ENCODE results near the gene KLHL24. TPM values are rescaled to one million over a fixed set of nuclear protein-coding genes. Genes with fewer than 3 reads are reported as not detected.
"Not testable (repeated sequence)": the region's sequence is repeated elsewhere in the genome, so short reads cannot be mapped to it uniquely, and the experiment has no call there.

KLHL24 gene
- total and polyA plus RNA-seq, 2 donors, result 16.2 to 111 TPM

- H3K4me1 ChIP-seq (ENCODE audit: insufficient read depth), result no peaks in the 10 kb centered on the region
- H3K36me3 ChIP-seq (ENCODE audit: insufficient read depth), result no peaks in the 10 kb centered on the region
- H3K4me3 ChIP-seq (ENCODE audit: low read depth, low read length), result no peak overlapping the region
- no peak for DNase-seq (ENCODE audit: extremely low spot score)
- WGBS, result 94% methylated on average over 10 of the region's 10 CpGs
- H3K27ac ChIP-seq (ENCODE audit: low read depth), result no peak overlapping the region
Measured at GRCh38 chr3:183692436-183692835, 57.0 kb downstream of the KLHL24 start.

- H3K27ac ChIP-seq (ENCODE audit: low read depth), result no peak overlapping the region
- no peak for DNase-seq (ENCODE audit: extremely low spot score)
- whole genome bisulfite sequencing, result 91% methylated on average over 7 of the region's 7 CpGs
- H3K4me1 ChIP-seq (ENCODE audit: insufficient read depth), result no peaks in the 10 kb centered on the region
- H3K36me3 ChIP-seq (ENCODE audit: insufficient read depth), result no peaks in the 10 kb centered on the region
- H3K4me3 ChIP-seq (ENCODE audit: low read depth, low read length), result no peak overlapping the region
Measured at GRCh38 chr3:183695569-183696364, 60.3 kb downstream of the KLHL24 start.

GRCh38 chr3:183697123-183697609 lies 61.7 kb downstream of the KLHL24 start:
- WGBS, result 40% methylated on average over 4 of the region's 4 CpGs
- Histone ChIP-seq H3K4me1 (ENCODE audit: insufficient read depth) (no peaks in the 10 kb centered on the region), H3K36me3 (ENCODE audit: insufficient read depth) (no peaks in the 10 kb centered on the region), H3K27ac (ENCODE audit: low read depth) (no peak overlapping the region), H3K4me3 (ENCODE audit: low read depth, low read length) (peak overlapping the region; percentile 100)
- no peak for DNase-seq (ENCODE audit: extremely low spot score)

GRCh38 chr3:183697610-183698317 lies 62.3 kb downstream of the KLHL24 start, which contains the start of gene YEATS2:
TSS of gene YEATS2 (plus strand) at chr3:183697797. CDS start at chr3:183715163, 17,366 bp downstream.
- Histone ChIP-seq H3K36me3 (ENCODE audit: insufficient read depth) (no peaks in the 10 kb centered on the region), H3K27ac (ENCODE audit: low read depth) (peak within 1 kb of the TSS; percentile 92), H3K4me3 (ENCODE audit: low read depth, low read length) (peak within 1 kb of the TSS; percentile 100), H3K4me1 (ENCODE audit: insufficient read depth) (no peaks in the 10 kb centered on the region)
- DNase-seq (ENCODE audit: extremely low spot score), result no peak
- under 1% methylated on average over 81 of the region's 89 CpGs for WGBS

GRCh38 chr3:183698318-183698751 lies 62.9 kb downstream of the KLHL24 start:
- no peaks in the 10 kb centered on the region for H3K4me1 ChIP-seq (ENCODE audit: insufficient read depth)
- no peak for DNase-seq (ENCODE audit: extremely low spot score)
- H3K27ac ChIP-seq (ENCODE audit: low read depth), result peak overlapping the region; percentile 92
- no peaks in the 10 kb centered on the region for H3K36me3 ChIP-seq (ENCODE audit: insufficient read depth)
- H3K4me3 ChIP-seq (ENCODE audit: low read depth, low read length), result peak overlapping the region; percentile 100
- WGBS, result under 1% methylated on average over 13 of the region's 13 CpGs

- 3% methylated on average over 9 of the region's 9 CpGs for WGBS
- Histone ChIP-seq H3K4me1 (ENCODE audit: insufficient read depth) (no peaks in the 10 kb centered on the region), H3K36me3 (ENCODE audit: insufficient read depth) (no peaks in the 10 kb centered on the region), H3K27ac (ENCODE audit: low read depth) (peak overlapping the region; percentile 16), H3K4me3 (ENCODE audit: low read depth, low read length) (peak overlapping the region; percentile 100)
- no peak for DNase-seq (ENCODE audit: extremely low spot score)
Measured at GRCh38 chr3:183698756-183699155, 63.3 kb downstream of the KLHL24 start.

GRCh38 chr3:183699238-183699947 lies 64.0 kb downstream of the KLHL24 start:
- Histone ChIP-seq H3K36me3 (ENCODE audit: insufficient read depth) (no peaks in the 10 kb centered on the region), H3K4me3 (ENCODE audit: low read depth, low read length) (peak overlapping the region; percentile 100), H3K27ac (ENCODE audit: low read depth) (peak overlapping the region; percentile 16), H3K4me1 (ENCODE audit: insufficient read depth) (no peaks in the 10 kb centered on the region)
- DNase-seq (ENCODE audit: extremely low spot score), result no peak
- whole genome bisulfite sequencing, result 58% methylated on average over 13 of the region's 13 CpGs

- no peak for DNase-seq (ENCODE audit: extremely low spot score)
- WGBS, result 91% methylated on average over 5 of the region's 5 CpGs
- H3K27ac ChIP-seq (ENCODE audit: low read depth), result no peak overlapping the region
- no peaks in the 10 kb centered on the region for H3K4me1 ChIP-seq (ENCODE audit: insufficient read depth)
- H3K36me3 ChIP-seq (ENCODE audit: insufficient read depth), result no peaks in the 10 kb centered on the region
- H3K4me3 ChIP-seq (ENCODE audit: low read depth, low read length), result no peak overlapping the region
Measured at GRCh38 chr3:183701744-183702143, 66.3 kb downstream of the KLHL24 start.

- H3K36me3 ChIP-seq (ENCODE audit: insufficient read depth); H3K4me3 ChIP-seq (ENCODE audit: low read depth, low read length); H3K27ac ChIP-seq (ENCODE audit: low read depth); DNase-seq (ENCODE audit: extremely low spot score); H3K4me1 ChIP-seq (ENCODE audit: insufficient read depth): not testable (repeated sequence)
- 87% methylated on average over 6 of the region's 6 CpGs for WGBS
Measured at GRCh38 chr3:183703892-183704291, 68.5 kb downstream of the KLHL24 start.

GRCh38 chr3:183710231-183710630 lies 74.8 kb downstream of the KLHL24 start:
- Histone ChIP-seq H3K4me1 (ENCODE audit: insufficient read depth) (no peaks in the 10 kb centered on the region), H3K4me3 (ENCODE audit: low read depth, low read length) (no peak overlapping the region), H3K36me3 (ENCODE audit: insufficient read depth) (no peaks in the 10 kb centered on the region), H3K27ac (ENCODE audit: low read depth) (no peak overlapping the region)
- DNase-seq (ENCODE audit: extremely low spot score), result no peak

GRCh38 chr3:183711516-183711915 lies 76.1 kb downstream of the KLHL24 start:
- no peak for DNase-seq (ENCODE audit: extremely low spot score)
- H3K27ac ChIP-seq (ENCODE audit: low read depth), result no peak overlapping the region
- H3K4me3 ChIP-seq (ENCODE audit: low read depth, low read length), result no peak overlapping the region
- no peaks in the 10 kb centered on the region for H3K4me1 ChIP-seq (ENCODE audit: insufficient read depth)
- H3K36me3 ChIP-seq (ENCODE audit: insufficient read depth), result no peaks in the 10 kb centered on the region
- WGBS, result 94% methylated on average over 3 of the region's 3 CpGs

- no peak for DNase-seq (ENCODE audit: extremely low spot score)
- no peak overlapping the region for H3K27ac ChIP-seq (ENCODE audit: low read depth)
- H3K4me1 ChIP-seq (ENCODE audit: insufficient read depth), result no peaks in the 10 kb centered on the region
- no peak overlapping the region for H3K4me3 ChIP-seq (ENCODE audit: low read depth, low read length)
- H3K36me3 ChIP-seq (ENCODE audit: insufficient read depth), result no peaks in the 10 kb centered on the region
Measured at GRCh38 chr3:183714622-183715021, 79.2 kb downstream of the KLHL24 start.

- no peak overlapping the region for H3K4me3 ChIP-seq (ENCODE audit: low read depth, low read length)
- WGBS, result 84% methylated on average over 3 of the region's 3 CpGs
- DNase-seq (ENCODE audit: extremely low spot score), result no peak
- H3K4me1 ChIP-seq (ENCODE audit: insufficient read depth), result no peaks in the 10 kb centered on the region
- H3K36me3 ChIP-seq (ENCODE audit: insufficient read depth), result peaks cover 4% of the 10 kb centered on the region
- H3K27ac ChIP-seq (ENCODE audit: low read depth), result no peak overlapping the region
Measured at GRCh38 chr3:183718012-183718411, 82.6 kb downstream of the KLHL24 start.

Data from urinary bladder (tissue), 4 donors.